Measurements from ENCODE around the gene ELFN1.

ELFN1 gene

GRCh38 chr7:1745576-1746490 is 75.8 kb downstream of the ELFN1 start:
- DNase-seq: no peak

- DNase-seq: no peak
Measured at GRCh38 chr7:1746491-1746975, 76.5 kb downstream of the ELFN1 start.

- no peak for DNase-seq
Measured at GRCh38 chr7:1747004-1747801, 77.1 kb downstream of the ELFN1 start.

GRCh38 chr7:1748076-1748838 is 78.2 kb downstream of the ELFN1 start:
- no peak for DNase-seq

GRCh38 chr7:1748839-1749173 is 78.7 kb downstream of the ELFN1 start:
- no peak for DNase-seq

- no peak for DNase-seq
Measured at GRCh38 chr7:1749351-1749863, 79.3 kb downstream of the ELFN1 start.

GRCh38 chr7:1749864-1750466 is 79.9 kb downstream of the ELFN1 start:
- DNase-seq: no peak

GRCh38 chr7:1750541-1751021 is 80.5 kb downstream of the ELFN1 start:
- no peak for DNase-seq

- DNase-seq: no peak
Measured at GRCh38 chr7:1752111-1752510, 82.0 kb downstream of the ELFN1 start.

GRCh38 chr7:1752771-1753563 is 82.9 kb downstream of the ELFN1 start:
- DNase-seq: no peak

GRCh38 chr7:1753564-1753867 is 83.4 kb downstream of the ELFN1 start:
- DNase-seq: no peak

GRCh38 chr7:1754345-1754908 is 84.3 kb downstream of the ELFN1 start:
- DNase-seq: no peak

GRCh38 chr7:1755783-1756625 is 85.9 kb downstream of the ELFN1 start:
- DNase-seq: no peak

GRCh38 chr7:1757601-1758000 is 87.5 kb downstream of the ELFN1 start:
- DNase-seq: no peak

- no peak for DNase-seq
Measured at GRCh38 chr7:1758028-1758858, 88.2 kb downstream of the ELFN1 start.

GRCh38 chr7:1758859-1759521 is 88.9 kb downstream of the ELFN1 start:
- no peak for DNase-seq

GRCh38 chr7:1761097-1761496 is 91.0 kb downstream of the ELFN1 start:
- no peak for DNase-seq

GRCh38 chr7:1761774-1762173 is 91.7 kb downstream of the ELFN1 start:
- DNase-seq: no peak
